DMS114 treated with DMSO at 0.1 percent for 48 hours (cell line): ENCODE measurements around the gene TTC6.

Experiments
- DNase-seq: peaks from one replicate; lab custom pipeline; 2025; ENCODE audit not compliant: unreplicated experiment; lab: John Stamatoyannopoulos, UW

The TTC6 gene

GRCh38 chr14:37620856-37621255 lies 25.4 kb downstream of the TTC6 start:
- no peak for DNase-seq

DNA sequence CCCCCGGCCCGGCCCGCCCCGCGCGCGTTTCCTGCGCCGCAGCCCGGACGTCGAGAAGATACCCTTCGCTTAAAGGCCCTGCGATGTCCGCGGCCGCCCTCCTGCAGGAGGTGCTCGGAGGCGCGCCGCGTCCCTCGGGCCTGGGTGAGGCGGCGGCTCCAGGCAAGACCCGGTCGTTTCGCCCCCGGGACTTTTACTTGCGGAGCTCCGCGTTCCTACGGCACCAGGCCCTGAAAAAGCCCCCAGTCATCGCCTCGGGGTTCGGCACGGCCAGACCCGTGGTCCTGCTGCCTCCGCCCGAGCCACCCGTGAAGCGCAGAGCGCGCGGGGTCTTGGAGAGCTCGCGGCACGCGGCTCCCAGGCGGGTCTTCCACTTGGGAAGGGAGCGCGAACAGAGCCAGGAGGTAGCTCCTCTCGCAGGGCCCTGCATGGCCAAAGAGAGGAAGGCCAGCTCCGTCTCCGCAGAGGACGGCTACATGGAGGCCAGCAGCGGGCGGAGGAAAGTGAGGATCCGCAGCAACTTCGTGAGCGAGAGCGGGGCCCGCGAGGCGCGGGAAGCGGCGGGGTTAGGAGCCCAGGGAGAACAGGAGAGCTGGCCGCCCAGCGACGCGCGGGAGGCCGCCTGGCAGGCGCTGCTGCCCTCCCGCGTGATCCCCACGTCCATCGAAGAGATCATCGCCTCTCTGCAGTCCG lies 26.9 kb downstream of the TTC6 start:
- DNase-seq, result no peak

DNA sequence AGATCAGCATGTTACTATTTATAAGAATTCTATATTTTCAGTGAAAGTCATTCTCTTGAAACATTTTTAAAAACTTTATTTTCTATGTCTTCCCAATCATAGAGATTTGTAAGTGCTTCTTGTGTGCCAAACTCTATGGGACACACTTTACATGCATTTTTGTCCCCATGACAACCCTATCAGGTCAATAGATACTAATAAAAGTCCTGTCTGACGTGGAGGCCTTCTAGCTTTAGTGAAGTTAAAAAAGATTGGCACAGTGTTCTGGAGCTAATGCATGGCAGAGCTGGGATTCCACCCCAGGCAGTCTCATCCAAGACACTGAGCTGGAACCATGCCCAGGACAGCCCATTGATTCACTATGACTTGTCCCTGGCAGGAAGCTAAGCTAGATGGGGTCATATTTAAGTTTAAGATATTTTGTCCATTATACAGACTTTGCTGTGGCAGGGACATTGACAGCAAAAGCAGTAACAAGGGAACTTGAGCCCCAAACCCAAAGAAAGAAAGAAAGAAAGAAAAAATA lies 28.1 kb downstream of the TTC6 start:
- no peak for DNase-seq

DNA sequence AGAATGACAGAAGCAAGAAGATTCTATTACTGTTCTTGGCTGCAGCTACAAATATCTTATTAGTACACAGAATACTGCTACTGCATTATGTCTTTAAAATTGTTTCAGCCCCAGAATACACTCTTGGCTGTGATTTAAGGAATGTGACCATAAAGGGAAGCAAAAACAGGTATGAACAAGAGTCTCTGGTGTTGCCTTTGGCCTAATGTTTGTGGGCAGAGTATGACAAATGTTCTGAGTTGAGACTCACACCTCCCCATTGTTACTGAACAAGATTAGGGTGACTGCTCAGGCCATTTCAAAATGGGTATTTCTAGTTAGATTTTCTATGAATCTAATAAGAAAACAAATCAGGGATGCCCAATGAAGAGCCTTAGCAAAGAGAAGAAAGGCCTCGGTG lies 28.5 kb downstream of the TTC6 start:
- DNase-seq, result no peak

- no peak for DNase-seq
Measured at GRCh38 chr14:37625597-37626595, 30.5 kb downstream of the TTC6 start.

- DNase-seq, result no peak
Measured at GRCh38 chr14:37637341-37637740, 41.9 kb downstream of the TTC6 start.

GRCh38 chr14:37638599-37638998 lies 43.2 kb downstream of the TTC6 start:
- DNase-seq, result no peak

GRCh38 chr14:37641117-37641516 lies 45.7 kb downstream of the TTC6 start:
- DNase-seq, result no peak

GRCh38 chr14:37642125-37642524 lies 46.7 kb downstream of the TTC6 start:
- no peak for DNase-seq

DNA sequence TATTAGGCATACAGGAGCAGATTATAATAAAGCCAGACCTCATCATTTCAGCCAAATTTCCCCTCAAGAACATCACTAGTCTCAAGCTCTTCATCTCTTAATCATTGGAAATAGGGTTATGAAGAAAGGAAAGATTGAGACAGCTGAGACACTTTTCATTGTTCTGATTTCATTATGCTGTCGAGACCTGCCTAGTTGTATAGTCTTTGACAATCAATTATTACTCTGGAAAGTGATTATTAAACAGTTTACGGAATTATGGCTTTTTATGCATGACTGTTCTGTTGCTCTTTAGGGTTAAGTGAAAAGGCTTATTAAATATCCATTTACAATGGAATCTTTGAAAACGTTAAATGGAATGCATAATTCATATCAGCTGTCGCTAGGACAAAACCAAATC lies 48.3 kb downstream of the TTC6 start:
- no peak for DNase-seq
